C4-2B (cell line): ENCODE measurements around the gene HS6ST1.
"Not testable (repeated sequence)": the region's sequence is repeated elsewhere in the genome, so short reads cannot be mapped to it uniquely, and the experiment has no call there.

Source experiments
- H3K27ac ChIP-seq: fragments of 450-650 bp; 2 replicates; pipeline ENCODE4 v1.5.1; 2017
- ZFX ChIP-seq: fragments of 450-650 bp; IDR thresholded peaks from 2 replicates; pipeline ENCODE4 v1.6.1; 2017
- TF ChIP-seq, protein P1 (sequence below): fragments of 450-650 bp; conservative IDR thresholded peaks from 2 replicates; pipeline ENCODE4 v1.5.1; 2017; ENCODE audit warnings: mild to moderate bottlenecking

Gene HS6ST1

DNA sequence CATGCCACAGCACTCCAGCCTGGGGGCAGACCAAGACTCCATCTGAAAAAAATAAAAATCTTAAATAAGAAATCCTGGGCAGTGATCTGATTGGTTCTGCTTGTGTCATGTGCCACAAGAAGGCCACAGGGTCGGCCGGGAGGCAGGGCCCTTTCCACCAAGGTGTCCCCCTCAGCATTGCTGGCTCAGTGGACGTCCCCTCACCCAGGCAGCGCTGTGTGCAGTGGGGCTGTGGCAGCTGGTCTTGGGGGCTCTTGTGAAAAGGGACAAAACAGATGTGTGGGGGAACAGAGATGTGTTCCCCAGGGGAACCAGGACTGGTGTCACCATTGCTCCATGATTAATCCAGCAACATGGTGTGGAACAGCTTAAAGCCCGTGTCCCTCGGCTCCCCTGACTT, 60.5 kb downstream of the HS6ST1 start:
- H3K27ac ChIP-seq, result no peak overlapping the region
- no peak for TF ChIP-seq ZFX
- TF ChIP-seq, protein P1, sequence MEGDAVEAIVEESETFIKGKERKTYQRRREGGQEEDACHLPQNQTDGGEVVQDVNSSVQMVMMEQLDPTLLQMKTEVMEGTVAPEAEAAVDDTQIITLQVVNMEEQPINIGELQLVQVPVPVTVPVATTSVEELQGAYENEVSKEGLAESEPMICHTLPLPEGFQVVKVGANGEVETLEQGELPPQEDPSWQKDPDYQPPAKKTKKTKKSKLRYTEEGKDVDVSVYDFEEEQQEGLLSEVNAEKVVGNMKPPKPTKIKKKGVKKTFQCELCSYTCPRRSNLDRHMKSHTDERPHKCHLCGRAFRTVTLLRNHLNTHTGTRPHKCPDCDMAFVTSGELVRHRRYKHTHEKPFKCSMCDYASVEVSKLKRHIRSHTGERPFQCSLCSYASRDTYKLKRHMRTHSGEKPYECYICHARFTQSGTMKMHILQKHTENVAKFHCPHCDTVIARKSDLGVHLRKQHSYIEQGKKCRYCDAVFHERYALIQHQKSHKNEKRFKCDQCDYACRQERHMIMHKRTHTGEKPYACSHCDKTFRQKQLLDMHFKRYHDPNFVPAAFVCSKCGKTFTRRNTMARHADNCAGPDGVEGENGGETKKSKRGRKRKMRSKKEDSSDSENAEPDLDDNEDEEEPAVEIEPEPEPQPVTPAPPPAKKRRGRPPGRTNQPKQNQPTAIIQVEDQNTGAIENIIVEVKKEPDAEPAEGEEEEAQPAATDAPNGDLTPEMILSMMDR, result no peak

DNA sequence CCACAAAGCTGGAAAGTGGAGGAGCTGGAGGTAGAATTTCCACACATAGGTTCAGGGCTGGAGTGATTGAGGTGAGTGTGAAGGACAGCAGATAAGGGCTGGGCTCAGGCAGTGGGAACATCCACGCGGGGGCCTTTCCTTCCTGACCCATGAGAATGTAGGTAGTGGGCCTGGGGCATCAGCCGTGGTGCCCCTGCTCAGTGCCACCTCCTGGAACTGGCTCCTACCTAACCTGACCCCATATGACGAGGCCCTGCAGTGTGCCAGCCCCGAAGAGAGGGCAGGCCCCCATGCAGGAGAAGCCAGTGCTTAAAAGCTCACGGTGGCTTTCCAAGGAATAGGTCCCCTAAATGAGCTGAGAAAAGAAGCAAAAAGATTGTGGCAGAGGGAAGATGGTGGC, 66.2 kb downstream of the HS6ST1 start:
- H3K27ac ChIP-seq, result no peak overlapping the region
- TF ChIP-seq ZFX, result no peak
- TF ChIP-seq, protein P1, result no peak

DNA sequence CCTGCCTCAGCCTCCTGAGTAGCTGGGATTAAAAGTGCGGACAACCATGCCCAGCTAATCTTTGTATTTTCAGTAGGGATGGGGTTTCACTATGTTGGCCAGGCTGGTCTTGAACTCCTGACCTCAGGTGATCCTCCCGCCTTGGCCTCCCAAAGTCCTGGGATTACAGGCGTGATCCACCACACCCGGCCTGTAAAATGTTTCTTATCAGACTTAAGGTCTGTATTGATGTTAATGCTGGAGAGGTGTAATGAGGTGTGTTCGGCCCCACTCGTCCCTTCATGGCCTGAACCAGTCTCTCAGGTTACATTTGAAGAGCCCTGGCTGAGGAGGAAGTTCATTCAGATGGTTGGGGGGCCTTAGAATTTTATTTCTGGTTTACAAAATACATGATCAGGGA, 66.6 kb downstream of the HS6ST1 start:
- not testable (repeated sequence) for H3K27ac ChIP-seq

DNA sequence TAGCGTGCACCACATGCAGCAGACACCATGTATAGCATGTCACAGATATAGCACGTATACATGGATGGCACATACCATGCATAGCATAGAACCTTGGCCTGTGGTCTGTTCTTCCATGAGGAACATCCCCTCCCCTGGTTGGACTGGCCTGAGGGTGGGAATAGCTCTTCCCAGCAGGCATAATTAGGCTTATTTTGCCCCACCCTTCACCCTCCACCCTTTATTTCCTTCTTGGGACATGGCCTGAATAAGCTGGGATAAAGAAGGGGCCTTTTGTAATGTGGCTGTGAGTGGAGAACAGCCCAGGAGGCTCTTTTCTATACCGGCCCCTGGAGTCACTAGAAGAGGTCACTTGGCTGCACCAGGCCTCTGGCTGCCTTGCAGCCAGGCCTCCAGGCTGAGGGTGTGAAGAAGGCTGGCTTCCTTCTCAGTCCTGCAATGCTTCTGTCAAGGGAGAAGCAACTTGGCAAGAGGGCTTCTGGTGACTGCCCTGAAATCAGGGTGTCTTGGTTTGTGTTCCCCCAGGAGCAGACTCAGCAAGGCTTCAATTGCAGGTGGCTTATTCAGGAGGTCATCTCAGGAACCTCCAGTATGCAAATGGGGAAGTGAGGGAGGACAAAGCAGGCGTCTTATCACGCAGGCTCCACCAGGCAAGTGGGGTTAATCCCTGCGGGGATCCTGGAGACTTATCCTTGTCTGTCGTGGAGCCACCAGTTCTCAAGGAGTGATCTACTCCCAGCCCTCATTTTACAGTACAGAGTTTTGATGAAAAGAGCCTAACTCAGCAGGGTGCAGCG, 68.2 kb downstream of the HS6ST1 start:
- no peak for TF ChIP-seq ZFX
- TF ChIP-seq, protein P1, result no peak
- H3K27ac ChIP-seq, result no peak overlapping the region

DNA sequence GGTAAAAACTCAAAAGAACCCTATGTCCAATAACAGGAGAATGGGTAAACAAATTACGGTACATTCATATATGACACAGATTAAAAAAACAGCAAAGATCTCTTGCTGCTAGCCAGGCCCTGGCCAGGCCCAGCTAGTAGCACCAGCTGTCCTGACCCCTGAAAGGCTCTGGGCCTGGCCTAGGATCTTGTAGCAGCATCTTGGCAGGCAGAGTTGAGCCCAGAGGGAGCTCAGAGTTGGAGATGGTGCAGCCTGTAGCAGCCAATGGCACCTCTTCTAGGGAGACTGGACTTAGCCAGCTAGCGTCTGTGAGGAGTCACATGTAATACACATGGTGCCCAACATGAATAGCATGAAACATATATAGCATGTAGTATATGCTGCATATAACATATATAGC, 69.1 kb downstream of the HS6ST1 start:
- TF ChIP-seq, protein P1, result no peak
- no peak for TF ChIP-seq ZFX
- no peak overlapping the region for H3K27ac ChIP-seq

DNA sequence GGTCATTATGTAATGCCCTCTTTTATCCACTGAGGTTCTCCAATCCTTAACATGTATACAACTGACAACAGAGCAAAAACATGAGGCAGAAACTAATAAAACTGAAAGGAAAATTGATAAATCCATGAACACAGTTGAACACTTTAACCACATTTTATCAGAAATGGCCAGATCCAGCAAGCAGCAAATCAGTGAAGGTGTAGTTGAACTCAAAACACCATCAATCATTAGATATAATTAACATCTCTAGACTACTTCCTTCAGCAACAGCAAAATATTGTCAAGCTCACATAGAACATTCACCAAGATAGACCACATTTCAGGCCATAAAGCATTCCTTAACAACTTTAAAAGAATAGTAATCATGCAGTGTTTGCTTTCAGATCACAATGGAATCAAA, 72.9 kb downstream of the HS6ST1 start:
- H3K27ac ChIP-seq, result no peak overlapping the region
- TF ChIP-seq, protein P1, result no peak
- no peak for TF ChIP-seq ZFX

DNA sequence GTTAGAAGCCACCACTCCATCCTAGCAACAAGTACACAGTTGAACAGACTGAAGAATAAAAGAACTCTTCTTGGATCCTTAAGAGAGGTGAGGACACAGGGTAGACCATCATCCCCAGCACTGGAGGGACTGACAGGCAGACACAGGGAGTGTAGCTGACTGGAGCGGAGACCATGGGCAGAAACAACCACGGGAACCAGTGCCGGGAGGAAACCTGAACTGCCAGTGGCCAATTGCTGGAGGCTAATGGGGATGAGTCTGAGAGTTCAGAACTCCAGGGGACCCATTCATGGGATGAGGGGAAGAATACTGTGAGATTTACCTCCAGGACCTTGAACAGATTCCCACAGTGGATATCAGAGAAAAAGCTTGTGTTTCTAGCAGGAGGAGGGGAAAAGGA, 76.8 kb downstream of the HS6ST1 start:
- no peak for TF ChIP-seq ZFX
- TF ChIP-seq, protein P1, result no peak
- H3K27ac ChIP-seq, result no peak overlapping the region
